WTC11 (cell line): Measurements from ENCODE around the gene YY1AP1.

ENCODE experiments used
- FOXP1 ChIP-seq: sonication (generic); formaldehyde crosslinking; IDR thresholded peaks from 2 replicates; pipeline ENCODE4 v1.8.0; 2022; ENCODE audit warnings: missing genetic modification reagents, mild to moderate bottlenecking, moderate library complexity, borderline replicate concordance
- GRHL2 ChIP-seq: fragments of 250-450 bp; sonication (Bioruptor Pico); IDR thresholded peaks from 2 replicates; pipeline ENCODE4 v1.8.0; 2022; ENCODE audit warnings: mild to moderate bottlenecking, moderate library complexity; ENCODE audit not compliant: insufficient replicate concordance, severe bottlenecking
- JAZF1 ChIP-seq: fragments of 250-450 bp; sonication (Bioruptor Pico); IDR thresholded peaks from 2 replicates; pipeline ENCODE4 v1.9.0; 2021; ENCODE audit warnings: moderate library complexity, mild to moderate bottlenecking, inconsistent platforms
- TCF7 ChIP-seq: sonication (generic); formaldehyde crosslinking; IDR thresholded peaks from 2 replicates; pipeline ENCODE4 v1.8.0; 2022; ENCODE audit warnings: mild to moderate bottlenecking, low read depth, missing genetic modification reagents, moderate library complexity
- TEAD1 ChIP-seq: sonication (generic); formaldehyde crosslinking; IDR thresholded peaks from 2 replicates; pipeline ENCODE4 v1.8.0; 2022; ENCODE audit warnings: mild to moderate bottlenecking, missing genetic modification reagents
- ZNF121 ChIP-seq: sonication (generic); formaldehyde crosslinking; IDR thresholded peaks from 2 replicates; pipeline ENCODE4 v1.8.0; 2023; ENCODE audit warnings: missing genetic modification reagents
- ZNF138 ChIP-seq: sonication (generic); formaldehyde crosslinking; conservative IDR thresholded peaks from 2 replicates; pipeline ENCODE4 v1.8.1; 2022; ENCODE audit warnings: mild to moderate bottlenecking, moderate library complexity, missing genetic modification reagents
- TF ChIP-seq, protein P1 (sequence below): fragments of 200-600 bp; IDR thresholded peaks from 2 replicates; pipeline ENCODE4 v1.8.0; 2022; ENCODE audit warnings: antibody characterized with exemption
- TF ChIP-seq, protein P2 (sequence below): sonication (generic); formaldehyde crosslinking; IDR thresholded peaks from 2 replicates; pipeline ENCODE4 v1.8.1; 2023; ENCODE audit warnings: mild to moderate bottlenecking, missing genetic modification reagents
- TF ChIP-seq, protein P3 (sequence below): sonication (generic); formaldehyde crosslinking; IDR thresholded peaks from 2 replicates; pipeline ENCODE4 v1.8.1; 2022; ENCODE audit warnings: mild to moderate bottlenecking, moderate library complexity, missing genetic modification reagents

DNA sequence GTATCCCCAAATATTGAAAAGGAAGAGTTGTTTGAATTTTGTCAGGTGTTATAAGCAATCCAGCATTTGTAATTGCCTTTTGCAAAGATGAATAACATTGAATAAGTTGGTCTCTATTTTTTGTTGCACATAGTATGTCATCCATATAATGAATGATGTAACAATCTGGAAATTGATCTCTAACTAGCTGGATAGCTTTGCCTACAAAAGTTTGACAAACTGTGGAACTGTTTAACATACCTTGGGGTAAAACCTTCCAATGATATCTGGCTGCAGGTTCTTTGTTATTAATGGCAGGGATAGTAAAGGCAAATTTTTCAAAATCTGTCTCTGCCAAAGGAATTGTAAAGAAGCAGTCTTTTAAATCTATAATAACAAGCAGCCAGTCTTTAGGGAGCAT is 8.0 kb upstream of the YY1AP1 start:
- no peak for TF ChIP-seq TCF7 (CRISPR knock-in tag)
- TF ChIP-seq TEAD1, result no peak
- TF ChIP-seq, protein P1, sequence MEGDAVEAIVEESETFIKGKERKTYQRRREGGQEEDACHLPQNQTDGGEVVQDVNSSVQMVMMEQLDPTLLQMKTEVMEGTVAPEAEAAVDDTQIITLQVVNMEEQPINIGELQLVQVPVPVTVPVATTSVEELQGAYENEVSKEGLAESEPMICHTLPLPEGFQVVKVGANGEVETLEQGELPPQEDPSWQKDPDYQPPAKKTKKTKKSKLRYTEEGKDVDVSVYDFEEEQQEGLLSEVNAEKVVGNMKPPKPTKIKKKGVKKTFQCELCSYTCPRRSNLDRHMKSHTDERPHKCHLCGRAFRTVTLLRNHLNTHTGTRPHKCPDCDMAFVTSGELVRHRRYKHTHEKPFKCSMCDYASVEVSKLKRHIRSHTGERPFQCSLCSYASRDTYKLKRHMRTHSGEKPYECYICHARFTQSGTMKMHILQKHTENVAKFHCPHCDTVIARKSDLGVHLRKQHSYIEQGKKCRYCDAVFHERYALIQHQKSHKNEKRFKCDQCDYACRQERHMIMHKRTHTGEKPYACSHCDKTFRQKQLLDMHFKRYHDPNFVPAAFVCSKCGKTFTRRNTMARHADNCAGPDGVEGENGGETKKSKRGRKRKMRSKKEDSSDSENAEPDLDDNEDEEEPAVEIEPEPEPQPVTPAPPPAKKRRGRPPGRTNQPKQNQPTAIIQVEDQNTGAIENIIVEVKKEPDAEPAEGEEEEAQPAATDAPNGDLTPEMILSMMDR, result no peak
- TF ChIP-seq ZNF121 (CRISPR knock-in tag), result no peak
- TF ChIP-seq FOXP1, result no peak
- TF ChIP-seq, protein P2, sequence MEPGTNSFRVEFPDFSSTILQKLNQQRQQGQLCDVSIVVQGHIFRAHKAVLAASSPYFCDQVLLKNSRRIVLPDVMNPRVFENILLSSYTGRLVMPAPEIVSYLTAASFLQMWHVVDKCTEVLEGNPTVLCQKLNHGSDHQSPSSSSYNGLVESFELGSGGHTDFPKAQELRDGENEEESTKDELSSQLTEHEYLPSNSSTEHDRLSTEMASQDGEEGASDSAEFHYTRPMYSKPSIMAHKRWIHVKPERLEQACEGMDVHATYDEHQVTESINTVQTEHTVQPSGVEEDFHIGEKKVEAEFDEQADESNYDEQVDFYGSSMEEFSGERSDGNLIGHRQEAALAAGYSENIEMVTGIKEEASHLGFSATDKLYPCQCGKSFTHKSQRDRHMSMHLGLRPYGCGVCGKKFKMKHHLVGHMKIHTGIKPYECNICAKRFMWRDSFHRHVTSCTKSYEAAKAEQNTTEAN, result no peak
- TF ChIP-seq JAZF1 (CRISPR knock-in tag), result no peak
- no peak for TF ChIP-seq GRHL2 (CRISPR knock-in tag)
- TF ChIP-seq ZNF138 (CRISPR knock-in tag), result no peak
- TF ChIP-seq, protein P3, sequence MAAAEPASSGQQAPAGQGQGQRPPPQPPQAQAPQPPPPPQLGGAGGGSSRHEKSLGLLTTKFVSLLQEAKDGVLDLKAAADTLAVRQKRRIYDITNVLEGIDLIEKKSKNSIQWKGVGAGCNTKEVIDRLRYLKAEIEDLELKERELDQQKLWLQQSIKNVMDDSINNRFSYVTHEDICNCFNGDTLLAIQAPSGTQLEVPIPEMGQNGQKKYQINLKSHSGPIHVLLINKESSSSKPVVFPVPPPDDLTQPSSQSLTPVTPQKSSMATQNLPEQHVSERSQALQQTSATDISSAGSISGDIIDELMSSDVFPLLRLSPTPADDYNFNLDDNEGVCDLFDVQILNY, result no peak
